ENCODE measurements around the gene RFESD.
"Not testable (repeated sequence)": the region's sequence is repeated elsewhere in the genome, so short reads cannot be mapped to it uniquely, and the experiment has no call there.

Gene RFESD

GRCh38 chr5:95630394-95630917 lies 16.1 kb upstream of the RFESD start:
- Histone ChIP-seq H3K36me3 (ENCODE audit: control insufficient read depth, insufficient read depth, low read length) (no peaks in the 10 kb centered on the region), H2BK5ac (ENCODE audit: low read length) (no peak overlapping the region), H2BK15ac (replicated peaks; ENCODE audit: low read depth) (no peak overlapping the region), H2AK5ac (ENCODE audit: low read length) (no peak overlapping the region), H3K9ac (ENCODE audit: low read length) (no peak overlapping the region), H3K4me3 (ENCODE audit: low read length) (no peak overlapping the region), H3K27ac (ENCODE audit: low read depth, low read length) (no peak overlapping the region), H4K5ac (ENCODE audit: low read length) (no peak overlapping the region), H3K4ac (ENCODE audit: low read depth, low read length) (no peak overlapping the region), H2BK120ac (ENCODE audit: low read depth, low read length) (no peak overlapping the region), H3K4me1 (ENCODE audit: control insufficient read depth, low read depth, low read length) (no peaks in the 10 kb centered on the region), H3K79me2 (ENCODE audit: control insufficient read depth, insufficient read depth, low read length) (no peaks in the 10 kb centered on the region), H3K27me3 (ENCODE audit: insufficient read depth, low read length, poor library complexity) (no peaks in the 10 kb centered on the region), H3K23ac (ENCODE audit: low read length) (no peak overlapping the region), H3K18ac (ENCODE audit: low read length) (no peak overlapping the region), H3K4me2 (ENCODE audit: low read length) (no peak overlapping the region), H4K8ac (ENCODE audit: low read depth, low read length) (no peak overlapping the region), H3K56ac (ENCODE audit: low read length) (no peak overlapping the region), H3K79me1 (ENCODE audit: low read length) (no peaks in the 10 kb centered on the region)
- no peak for DNase-seq
- WGBS (ENCODE audit: extremely low coverage, insufficient coverage, low lambda C conversion rate): no CpG with 5 or more reads among the region's 5 CpGs

DNA sequence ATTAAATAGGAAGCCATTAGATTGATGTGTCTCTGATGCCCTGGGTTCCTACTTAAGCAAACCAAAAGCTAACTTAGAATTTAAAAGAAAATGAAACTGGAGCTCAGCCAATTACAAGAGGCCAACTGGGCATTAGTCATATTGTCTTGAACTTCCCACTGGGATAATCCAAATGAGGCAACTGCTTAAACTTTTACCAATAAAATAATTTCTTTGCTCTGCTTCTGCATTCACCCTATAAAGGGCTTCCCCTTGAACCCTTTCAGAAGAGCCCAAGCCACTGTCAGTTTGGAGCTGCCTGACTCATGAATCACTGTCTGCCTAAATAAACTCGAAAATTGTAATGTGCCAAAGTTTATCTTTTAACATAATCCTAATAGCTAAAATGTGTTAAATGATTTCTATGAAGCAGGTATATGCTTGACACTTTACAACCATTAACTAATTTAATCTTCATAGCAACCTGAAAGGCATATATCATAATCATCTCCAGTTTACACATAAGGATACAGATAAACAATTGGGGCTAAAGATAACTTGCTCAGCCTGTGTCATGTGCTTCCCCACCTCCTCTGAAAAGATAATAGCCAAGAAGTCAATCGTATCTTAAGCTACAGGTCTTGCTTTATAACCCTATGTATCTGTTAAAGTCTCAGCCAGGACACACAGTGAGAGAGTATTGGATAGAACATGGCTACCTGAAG lies 15.2 kb upstream of the RFESD start:
- WGBS (ENCODE audit: extremely low coverage, insufficient coverage, low lambda C conversion rate): no CpG with 5 or more reads among the region's 2 CpGs
- Histone ChIP-seq H3K79me1 (ENCODE audit: low read length) (no peaks in the 10 kb centered on the region), H2AK5ac (ENCODE audit: low read length) (no peak overlapping the region), H3K79me2 (ENCODE audit: control insufficient read depth, insufficient read depth, low read length) (no peaks in the 10 kb centered on the region), H3K27me3 (ENCODE audit: insufficient read depth, low read length, poor library complexity) (no peaks in the 10 kb centered on the region), H3K36me3 (ENCODE audit: control insufficient read depth, insufficient read depth, low read length) (no peaks in the 10 kb centered on the region), H3K4me1 (ENCODE audit: control insufficient read depth, low read depth, low read length) (no peaks in the 10 kb centered on the region), H3K18ac (ENCODE audit: low read length) (no peak overlapping the region), H4K5ac (ENCODE audit: low read length) (no peak overlapping the region), H3K56ac (ENCODE audit: low read length) (no peak overlapping the region), H4K8ac (ENCODE audit: low read depth, low read length) (no peak overlapping the region), H3K4ac (ENCODE audit: low read depth, low read length) (no peak overlapping the region), H3K23ac (ENCODE audit: low read length) (no peak overlapping the region), H3K9ac (ENCODE audit: low read length) (no peak overlapping the region), H3K4me3 (ENCODE audit: low read length) (no peak overlapping the region), H2BK120ac (ENCODE audit: low read depth, low read length) (no peak overlapping the region), H2BK15ac (replicated peaks; ENCODE audit: low read depth) (no peak overlapping the region), H3K4me2 (ENCODE audit: low read length) (no peak overlapping the region), H3K27ac (ENCODE audit: low read depth, low read length) (no peak overlapping the region), H2BK5ac (ENCODE audit: low read length) (no peak overlapping the region)
- no peak for DNase-seq

DNA sequence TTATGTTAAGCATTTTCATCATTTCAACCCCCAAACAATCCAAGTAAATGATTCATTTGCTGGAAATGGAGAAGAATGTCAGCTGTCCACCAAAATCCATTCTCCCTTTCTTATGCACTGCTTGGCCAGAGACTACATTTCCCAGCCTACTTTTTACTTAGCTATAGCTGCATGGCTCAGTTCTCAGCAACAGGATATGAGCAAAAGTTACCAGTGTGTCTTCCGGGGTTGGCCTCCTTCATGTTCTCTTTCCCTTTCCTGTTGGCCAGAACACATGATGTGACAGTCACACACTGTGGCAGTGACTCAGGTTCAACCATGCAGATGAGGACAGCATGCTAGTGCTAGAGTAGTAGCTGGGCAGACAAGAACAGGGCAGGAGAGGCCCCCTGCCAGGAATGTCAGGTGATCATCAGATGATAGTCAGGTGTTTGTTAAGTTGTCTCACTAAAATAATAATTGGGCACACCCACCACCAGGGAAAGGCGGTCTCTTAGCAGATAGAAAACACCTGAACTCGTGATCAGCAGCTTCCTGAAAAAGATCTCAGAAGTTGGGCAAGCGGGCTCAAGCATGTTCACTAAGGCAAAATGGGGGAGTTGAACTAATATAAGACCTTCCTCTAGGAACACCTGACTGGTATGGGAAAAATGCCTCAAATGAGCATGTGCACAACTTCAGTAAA lies 14.4 kb upstream of the RFESD start:
- Histone ChIP-seq H3K56ac (ENCODE audit: low read length) (peak overlapping the region; percentile 57), H3K36me3 (ENCODE audit: control insufficient read depth, insufficient read depth, low read length) (no peaks in the 10 kb centered on the region), H4K8ac (ENCODE audit: low read depth, low read length) (no peak overlapping the region), H2BK15ac (replicated peaks; ENCODE audit: low read depth) (no peak overlapping the region), H3K4me2 (ENCODE audit: low read length) (no peak overlapping the region), H3K79me2 (ENCODE audit: control insufficient read depth, insufficient read depth, low read length) (no peaks in the 10 kb centered on the region), H2AK5ac (ENCODE audit: low read length) (no peak overlapping the region), H2BK120ac (ENCODE audit: low read depth, low read length) (no peak overlapping the region), H3K27ac (ENCODE audit: low read depth, low read length) (no peak overlapping the region), H2BK5ac (ENCODE audit: low read length) (no peak overlapping the region), H3K79me1 (ENCODE audit: low read length) (no peaks in the 10 kb centered on the region), H3K23ac (ENCODE audit: low read length) (no peak overlapping the region), H3K4me3 (ENCODE audit: low read length) (no peak overlapping the region), H3K18ac (ENCODE audit: low read length) (no peak overlapping the region), H3K4ac (ENCODE audit: low read depth, low read length) (no peak overlapping the region), H4K5ac (ENCODE audit: low read length) (no peak overlapping the region), H3K4me1 (ENCODE audit: control insufficient read depth, low read depth, low read length) (no peaks in the 10 kb centered on the region), H3K27me3 (ENCODE audit: insufficient read depth, low read length, poor library complexity) (no peaks in the 10 kb centered on the region), H3K9ac (ENCODE audit: low read length) (no peak overlapping the region)
- peak; percentile 63 for DNase-seq
- no CpG with 5 or more reads among the region's 4 CpGs for WGBS (ENCODE audit: extremely low coverage, insufficient coverage, low lambda C conversion rate)

- H3K4me2 ChIP-seq (ENCODE audit: low read length); H2BK120ac ChIP-seq (ENCODE audit: low read depth, low read length); H3K27me3 ChIP-seq (ENCODE audit: insufficient read depth, low read length, poor library complexity); H3K79me2 ChIP-seq (ENCODE audit: control insufficient read depth, insufficient read depth, low read length); H3K9ac ChIP-seq (ENCODE audit: low read length); H2BK5ac ChIP-seq (ENCODE audit: low read length); H2AK5ac ChIP-seq (ENCODE audit: low read length); H3K56ac ChIP-seq (ENCODE audit: low read length); H3K79me1 ChIP-seq (ENCODE audit: low read length); H4K8ac ChIP-seq (ENCODE audit: low read depth, low read length); H3K23ac ChIP-seq (ENCODE audit: low read length); H3K27ac ChIP-seq (ENCODE audit: low read depth, low read length); H3K36me3 ChIP-seq (ENCODE audit: control insufficient read depth, insufficient read depth, low read length); H4K5ac ChIP-seq (ENCODE audit: low read length); H3K4me3 ChIP-seq (ENCODE audit: low read length); H3K18ac ChIP-seq (ENCODE audit: low read length); H3K4me1 ChIP-seq (ENCODE audit: control insufficient read depth, low read depth, low read length); H3K4ac ChIP-seq (ENCODE audit: low read depth, low read length); H2BK15ac ChIP-seq (replicated peaks; ENCODE audit: low read depth); DNase-seq: not testable (repeated sequence)
- no CpG with 5 or more reads among the region's 2 CpGs for WGBS (ENCODE audit: extremely low coverage, insufficient coverage, low lambda C conversion rate)
These were observed 13.6 kb upstream of the RFESD start for GRCh38 chr5:95632942-95633341.

GRCh38 chr5:95633671-95634070 lies 12.9 kb upstream of the RFESD start:
- no peak overlapping the region for H2BK15ac ChIP-seq (replicated peaks; ENCODE audit: low read depth)
- no peak for DNase-seq
- no peak overlapping the region for H4K5ac ChIP-seq (ENCODE audit: low read length)
- H2AK5ac ChIP-seq (ENCODE audit: low read length): no peak overlapping the region
- no peak overlapping the region for H3K4me2 ChIP-seq (ENCODE audit: low read length)
- no peaks in the 10 kb centered on the region for H3K79me1 ChIP-seq (ENCODE audit: low read length)
- no peaks in the 10 kb centered on the region for H3K4me1 ChIP-seq (ENCODE audit: control insufficient read depth, low read depth, low read length)
- H3K27ac ChIP-seq (ENCODE audit: low read depth, low read length): no peak overlapping the region
- no peaks in the 10 kb centered on the region for H3K36me3 ChIP-seq (ENCODE audit: control insufficient read depth, insufficient read depth, low read length)
- H3K56ac ChIP-seq (ENCODE audit: low read length): no peak overlapping the region
- H2BK120ac ChIP-seq (ENCODE audit: low read depth, low read length): no peak overlapping the region
- no peak overlapping the region for H2BK5ac ChIP-seq (ENCODE audit: low read length)
- no peak overlapping the region for H3K9ac ChIP-seq (ENCODE audit: low read length)
- no CpG with 5 or more reads among the region's 3 CpGs for WGBS (ENCODE audit: extremely low coverage, insufficient coverage, low lambda C conversion rate)
- no peaks in the 10 kb centered on the region for H3K27me3 ChIP-seq (ENCODE audit: insufficient read depth, low read length, poor library complexity)
- H3K18ac ChIP-seq (ENCODE audit: low read length): no peak overlapping the region
- H3K79me2 ChIP-seq (ENCODE audit: control insufficient read depth, insufficient read depth, low read length): no peaks in the 10 kb centered on the region
- H3K4me3 ChIP-seq (ENCODE audit: low read length): no peak overlapping the region
- no peak overlapping the region for H3K23ac ChIP-seq (ENCODE audit: low read length)
- no peak overlapping the region for H3K4ac ChIP-seq (ENCODE audit: low read depth, low read length)
- no peak overlapping the region for H4K8ac ChIP-seq (ENCODE audit: low read depth, low read length)
